Psoas muscle (tissue), 8 donors: ENCODE measurements around the gene ZFHX2. TPM values are rescaled to one million over a fixed set of nuclear protein-coding genes. Genes with fewer than 3 reads are reported as not detected.

Source experiments
- ATAC-seq, 4 donors: fragments of 200-7000 bp; cut with Tn5 transposase; one replicate each; pipeline ENCODE4 v1.9.1; 2020; ENCODE audit warnings: moderate library complexity in 3 of 4, mild to moderate bottlenecking in 2 of 4
- DNase-seq, 2 donors: peaks; one replicate each; pipeline ENCODE4 v3.0.0-alpha.2; 2020
- H3K27ac ChIP-seq: fragments of 200-600 bp; one replicate; pipeline ENCODE4 v1.8.0; 2022
- H3K27me3 ChIP-seq, 3 donors: fragments of 200-600 bp in 1 of 3; one replicate each; pipeline versions ENCODE4 v1.6.1 to v1.8.0; 2013 to 2022; ENCODE audit warnings: low read length in 2 of 3, mild to moderate bottlenecking in 2 of 3, moderate library complexity in 1 of 3; ENCODE audit not compliant: insufficient read depth in 3 of 3
- H3K36me3 ChIP-seq, 2 donors: fragments of 200-600 bp in 1 of 2; one replicate each; pipeline versions ENCODE4 v1.6.1 to v1.8.0; 2013 to 2022; ENCODE audit warnings: low read depth in 1 of 2, mild to moderate bottlenecking in 1 of 2, moderate library complexity in 1 of 2; ENCODE audit not compliant: insufficient read depth in 1 of 2
- H3K4me1 ChIP-seq: fragments of 200-600 bp; one replicate; pipeline ENCODE4 v1.8.0; 2022
- H3K4me3 ChIP-seq: fragments of 200-600 bp; one replicate; pipeline ENCODE4 v1.8.0; 2022; ENCODE audit warnings: mild to moderate bottlenecking
- H3K9me3 ChIP-seq: fragments of 200-600 bp; one replicate; pipeline ENCODE4 v1.8.0; 2022
- WGBS, 3 donors: extraction: QIAGEN DNeasy Blood & Tissue Kit; methylation state at CpG; one replicate each; pipeline versions ENCODE4 v1.1.6 to v1.1.7; 2013; 5-methylcytosine and 5-hydroxymethylcytosine counted together
- intact Hi-C, 2 donors: fragments of 100-400 bp; cut with DNase I; formaldehyde crosslinking; loops; one replicate each; pipeline versions ENCODE4 v1.11.0 to v1.14.2; 2022
- polyA plus RNA-seq, 3 donors: library from polyadenylated mRNA; stranded (reverse); fragments of 200-250 nt; gene quantifications; one replicate each; pipeline ENCODE4 v1.2.3, GENCODE V29; 2013
- total RNA-seq, 4 donors: library from RNA; stranded (reverse); fragmentation: NEBNext Ultra II Directional in 2 of 4; extraction: Animal tissue kit (Norgen Biotek cat#: 25700) in 2 of 4; gene quantifications; one replicate each; pipeline versions ENCODE4 v1.2.1 to v1.2.4, GENCODE V29; 2021 to 2023
- TF ChIP-seq, protein P1 (sequence below): fragments of 200-600 bp; IDR thresholded peaks from one replicate; pipeline ENCODE4 v1.8.0; 2022; ENCODE audit warnings: antibody characterized with exemption
- donor health status: healthy with polysubstance abuse.
- donor health status: DM: no; HTN: no; CAD: no; lungs with moderate emphysema.
- donor health status: Bipolar disorder and iron deficiency.
- donor health status: healthy.
- donor health status: DM: yes; HTN: yes; CAD: no.
- donor health status: DM: no; HTN: no; CAD: no.
- donor health status: DM: no; HTN: no; CAD: no.
- donor health status: DM: yes; HTN: yes; CAD: no.

The ZFHX2 gene
- total and polyA plus RNA-seq, 7 donors = 0.11 to 2.9 (median 0.65) TPM

- Histone ChIP-seq H3K4me3 (no peak overlapping the region), H3K27me3 (no peaks in the 10 kb centered on the region), H3K36me3 (peaks cover 2 to 36% of the 10 kb centered on the region in 2 donors), H3K27ac (no peak overlapping the region), H3K4me1 (no peaks in the 10 kb centered on the region), H3K9me3 (no peaks in the 10 kb centered on the region)
- WGBS, 3 donors = 50 to 61% (median 56%) methylated on average over 7 of the region's 7 CpGs
- intact Hi-C loops = loop anchor here in 1 of 2 donors (2.0 kb wide), 1 partner anchor 81 kb away; no protein-coding TSS in a partner anchor
- ATAC-seq = no peak
- DNase-seq = no peak
- TF ChIP-seq, protein P1, sequence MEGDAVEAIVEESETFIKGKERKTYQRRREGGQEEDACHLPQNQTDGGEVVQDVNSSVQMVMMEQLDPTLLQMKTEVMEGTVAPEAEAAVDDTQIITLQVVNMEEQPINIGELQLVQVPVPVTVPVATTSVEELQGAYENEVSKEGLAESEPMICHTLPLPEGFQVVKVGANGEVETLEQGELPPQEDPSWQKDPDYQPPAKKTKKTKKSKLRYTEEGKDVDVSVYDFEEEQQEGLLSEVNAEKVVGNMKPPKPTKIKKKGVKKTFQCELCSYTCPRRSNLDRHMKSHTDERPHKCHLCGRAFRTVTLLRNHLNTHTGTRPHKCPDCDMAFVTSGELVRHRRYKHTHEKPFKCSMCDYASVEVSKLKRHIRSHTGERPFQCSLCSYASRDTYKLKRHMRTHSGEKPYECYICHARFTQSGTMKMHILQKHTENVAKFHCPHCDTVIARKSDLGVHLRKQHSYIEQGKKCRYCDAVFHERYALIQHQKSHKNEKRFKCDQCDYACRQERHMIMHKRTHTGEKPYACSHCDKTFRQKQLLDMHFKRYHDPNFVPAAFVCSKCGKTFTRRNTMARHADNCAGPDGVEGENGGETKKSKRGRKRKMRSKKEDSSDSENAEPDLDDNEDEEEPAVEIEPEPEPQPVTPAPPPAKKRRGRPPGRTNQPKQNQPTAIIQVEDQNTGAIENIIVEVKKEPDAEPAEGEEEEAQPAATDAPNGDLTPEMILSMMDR = no peak
Observed at GRCh38 chr14:23481979-23482822, 69.4 kb downstream of the ZFHX2 start.

DNA sequence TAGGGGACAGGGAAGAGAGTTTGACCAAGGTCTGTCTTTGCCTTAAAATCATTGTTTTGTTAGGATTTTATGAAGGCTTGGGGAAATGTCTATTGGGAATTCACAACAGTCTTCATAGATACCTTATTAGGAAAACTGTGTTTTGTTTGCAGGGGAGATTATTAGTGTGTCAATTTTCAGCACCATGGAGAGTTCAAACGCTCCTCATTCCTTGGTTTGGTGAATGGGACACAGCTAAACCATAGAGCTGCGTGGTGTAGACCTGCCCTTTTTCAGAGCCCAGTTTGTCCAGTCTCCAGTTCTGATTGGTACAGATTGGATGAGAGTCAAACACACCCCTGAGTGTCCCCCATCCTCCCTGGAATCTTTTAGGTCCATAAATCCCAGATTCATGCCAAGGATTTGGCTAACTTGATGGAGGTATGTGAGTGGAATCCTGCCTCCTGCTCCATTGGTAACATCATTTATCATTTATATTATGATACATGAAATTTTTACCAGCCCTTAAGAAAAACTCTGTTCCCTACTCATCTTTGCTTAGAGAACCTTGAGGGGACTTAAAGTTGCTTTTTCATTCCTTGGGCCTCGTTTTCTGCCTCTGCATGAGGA lies 70.1 kb downstream of the ZFHX2 start:
- no peak for DNase-seq
- H3K36me3 ChIP-seq = peaks cover 8 to 44% of the 10 kb centered on the region in 2 donors

GRCh38 chr14:23478109-23478759 lies 73.3 kb downstream of the ZFHX2 start:
- Histone ChIP-seq H3K4me1 (no peaks in the 10 kb centered on the region), H3K27ac (no peak overlapping the region), H3K27me3 (no peaks in the 10 kb centered on the region), H3K36me3 (peaks cover 24 to 76% of the 10 kb centered on the region in 2 donors), H3K4me3 (no peak overlapping the region), H3K9me3 (no peaks in the 10 kb centered on the region)
- TF ChIP-seq, protein P1 = peak; percentile 83
- WGBS, 3 donors = 25 to 42% (median 42%) methylated on average over 5 of the region's 5 CpGs
- peak; percentile 50 to 83 (median 68) for ATAC-seq
- intact Hi-C loops = loop anchor here in 1 of 2 donors (1.0 kb wide), 1 partner anchor 84 kb away; no protein-coding TSS in a partner anchor
- peak; percentile 46 to 64 for DNase-seq

More for the DNA sequence above, 70.1 kb downstream of the ZFHX2 start:
- H3K9me3 ChIP-seq = no peaks in the 10 kb centered on the region
- no peak for ATAC-seq
- intact Hi-C loops = no loop called here
- WGBS, 3 donors = 53 to 62% (median 57%) methylated on average over 3 of the region's 3 CpGs
- H3K4me1 ChIP-seq = no peaks in the 10 kb centered on the region
- no peak overlapping the region for H3K27ac ChIP-seq
- TF ChIP-seq, protein P1 = no peak
- H3K4me3 ChIP-seq = no peak overlapping the region
- no peaks in the 10 kb centered on the region for H3K27me3 ChIP-seq

DNA sequence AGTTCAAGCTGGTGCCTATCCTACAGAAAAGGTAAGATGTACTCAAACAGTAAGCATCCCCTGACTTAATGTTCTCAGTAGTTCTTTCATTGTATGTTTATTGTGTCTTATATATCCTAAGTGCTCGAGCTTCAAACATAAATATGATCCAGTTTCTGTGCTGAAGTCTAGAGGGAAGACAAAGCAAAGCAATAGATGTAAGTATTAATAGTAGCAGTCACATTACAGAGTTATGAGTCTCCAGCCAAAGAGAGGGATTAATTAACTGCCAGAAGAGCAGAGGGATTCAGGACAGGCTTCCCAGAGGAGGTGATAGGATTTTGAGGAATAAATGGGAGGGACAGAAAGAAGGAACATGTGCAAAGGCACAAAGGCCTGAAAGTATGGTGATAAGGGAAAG lies 80.6 kb downstream of the ZFHX2 start:
- H3K27me3 ChIP-seq = no peaks in the 10 kb centered on the region
- H3K9me3 ChIP-seq = no peaks in the 10 kb centered on the region
- H3K36me3 ChIP-seq = peaks cover 12 to 57% of the 10 kb centered on the region in 2 donors
- DNase-seq = no peak
- no peak overlapping the region for H3K4me3 ChIP-seq
- TF ChIP-seq, protein P1 = no peak
- intact Hi-C loops = no loop called here
- H3K4me1 ChIP-seq = peaks cover 10% of the 10 kb centered on the region
- H3K27ac ChIP-seq = no peak overlapping the region
- WGBS, 3 donors = 87 to 95% (median 93%) methylated on average over 1 of the region's 1 CpG
- ATAC-seq = no peak

Other genes starting within 250 kb of the ZFHX2 start
- gene PPP1R3E, start 248.9 kb downstream of the ZFHX2 start, total RNA-seq = 10 to 100 TPM in 2 of 4 donors, 1 to 10 TPM in 2; 6.4 to 15.2 (median 9.5) TPM
- gene PPP1R3E, start 248.9 kb downstream of the ZFHX2 start, polyA plus RNA-seq = 10 to 100 TPM in 1 of 3 donors, 1 to 10 TPM in 2; 5.6 to 23.1 (median 9.9) TPM
- gene BCL2L2, start 244.9 kb downstream of the ZFHX2 start, total RNA-seq = 10 to 100 TPM; 17.8 to 30.2 (median 26.7) TPM
- 10 to 100 TPM; 12.1 to 23.8 (median 20.6) TPM for gene BCL2L2, start 244.9 kb downstream of the ZFHX2 start, polyA plus RNA-seq
- gene PABPN1, start 230.3 kb downstream of the ZFHX2 start, total RNA-seq = 10 to 100 TPM; 65.2 to 84.0 (median 79.6) TPM
- 100 to 1,000 TPM in 2 of 3 donors, 10 to 100 TPM in 1; 73.6 to 104 (median 102) TPM for gene PABPN1, start 230.3 kb downstream of the ZFHX2 start, polyA plus RNA-seq
- 1 to 10 TPM in 3 of 4 donors, under 1 TPM in 1; 0.95 to 6.3 (median 1.8) TPM for gene SLC22A17, start 198.9 kb downstream of the ZFHX2 start, total RNA-seq
- gene SLC22A17, start 198.9 kb downstream of the ZFHX2 start, polyA plus RNA-seq = 1 to 10 TPM; 1.1 to 1.4 (median 1.2) TPM
- gene EFS, start 186.6 kb downstream of the ZFHX2 start, total RNA-seq = 1 to 10 TPM in 3 of 4 donors, under 1 TPM in 1; 0.93 to 2.5 (median 1.4) TPM
- gene EFS, start 186.6 kb downstream of the ZFHX2 start, polyA plus RNA-seq = 1 to 10 TPM in 2 of 3 donors, under 1 TPM in 1; 0.98 to 1.1 (median 1.1) TPM
- gene IL25, start 179.0 kb downstream of the ZFHX2 start, total RNA-seq = not detected
- under 1 TPM in 1 of 3 donors, not detected in 2; 0.01 TPM for gene IL25, start 179.0 kb downstream of the ZFHX2 start, polyA plus RNA-seq
- not detected for gene CMTM5, start 174.7 kb downstream of the ZFHX2 start, total RNA-seq
- gene CMTM5, start 174.7 kb downstream of the ZFHX2 start, polyA plus RNA-seq = under 1 TPM; 0.20 to 0.63 (median 0.32) TPM
- gene MYH6, start 143.5 kb downstream of the ZFHX2 start, total RNA-seq = 100 to 1,000 TPM in 3 of 4 donors, 10 to 100 TPM in 1; 44.1 to 532 (median 191) TPM
- 100 to 1,000 TPM in 1 of 3 donors, 10 to 100 TPM in 2; 50.3 to 143 (median 60.7) TPM for gene MYH6, start 143.5 kb downstream of the ZFHX2 start, polyA plus RNA-seq
- gene MYH7, start 116.1 kb downstream of the ZFHX2 start, total RNA-seq = over 10,000 TPM in 1 of 4 donors, 1,000 to 10,000 TPM in 3; 4,588 to 15,830 (median 8,724) TPM
- 1,000 to 10,000 TPM; 1,035 to 2,043 (median 1,534) TPM for gene MYH7, start 116.1 kb downstream of the ZFHX2 start, polyA plus RNA-seq
- 10 to 100 TPM; 20.3 to 49.9 (median 30.1) TPM for gene NGDN, start 82.1 kb downstream of the ZFHX2 start, total RNA-seq
- 10 to 100 TPM; 60.7 to 91.1 (median 90.1) TPM for gene NGDN, start 82.1 kb downstream of the ZFHX2 start, polyA plus RNA-seq
- gene THTPA, start 4.5 kb upstream of the ZFHX2 start, total RNA-seq = 10 to 100 TPM; 18.5 to 29.9 (median 23.2) TPM
- gene THTPA, start 4.5 kb upstream of the ZFHX2 start, polyA plus RNA-seq = 10 to 100 TPM; 23.0 to 53.5 (median 26.2) TPM
- gene AP1G2, start 16.0 kb upstream of the ZFHX2 start, total RNA-seq = 10 to 100 TPM in 1 of 4 donors, 1 to 10 TPM in 3; 4.4 to 11.0 (median 6.1) TPM
- 1 to 10 TPM; 3.3 to 5.3 (median 4.3) TPM for gene AP1G2, start 16.0 kb upstream of the ZFHX2 start, polyA plus RNA-seq
- gene JPH4, start 27.0 kb upstream of the ZFHX2 start, total RNA-seq = under 1 TPM; 0.05 to 0.62 (median 0.17) TPM
- under 1 TPM; 0.01 to 0.13 (median 0.03) TPM for gene JPH4, start 27.0 kb upstream of the ZFHX2 start, polyA plus RNA-seq
- gene DHRS2, start 84.6 kb upstream of the ZFHX2 start, total RNA-seq = under 1 TPM in 1 of 4 donors, not detected in 3; 0.21 TPM
- gene DHRS2, start 84.6 kb upstream of the ZFHX2 start, polyA plus RNA-seq = under 1 TPM; 0.04 to 0.55 (median 0.22) TPM